Activated CD8-positive, alpha-beta memory T cell treated with anti-CD3 and anti-CD28 coated beads, Interleukin-2, amount 10 ng/mL, durations not matched to agents 7 days and 5 days (primary cell): ENCODE data around the gene IMMP1L. TPM values are rescaled to one million over a fixed set of nuclear protein-coding genes. Genes with fewer than 3 reads are reported as not detected.
"Not testable (repeated sequence)": the region's sequence is repeated elsewhere in the genome, so short reads cannot be mapped to it uniquely, and the experiment has no call there.

Experiments
- ATAC-seq: fragments of 150-1000 bp; cut with Tn5 transposase; one replicate; pipeline ENCODE4 v1.10.0; 2021; ENCODE audit warnings: moderate library complexity
- CTCF ChIA-PET: fragments of 350-600 bp; sonication (Branson Sonifier 250); formaldehyde crosslinking; loops from one replicate; lab custom pipeline; 2021; ENCODE audit warnings: antibody characterized with exemption; lab: Charles Lee
- DNase-seq: peaks from one replicate; pipeline ENCODE4 v3.0.0-alpha.2; 2020
- H3K27ac Mint-ChIP-seq: one replicate; pipeline ENCODE4 v1.8.0; 2021; ENCODE audit warnings: mild to moderate bottlenecking, mixed read lengths
- H3K27me3 Mint-ChIP-seq: one replicate; pipeline ENCODE4 v1.8.0; 2021; ENCODE audit warnings: mixed read lengths
- H3K36me3 Mint-ChIP-seq: one replicate; pipeline ENCODE4 v1.8.0; 2021; ENCODE audit warnings: mild to moderate bottlenecking, mixed read lengths
- H3K4me1 Mint-ChIP-seq: one replicate; pipeline ENCODE4 v1.8.0; 2021; ENCODE audit warnings: mixed read lengths
- H3K4me3 Mint-ChIP-seq: one replicate; pipeline ENCODE4 v1.8.0; 2021; ENCODE audit warnings: mild to moderate bottlenecking, moderate library complexity, mixed read lengths
- H3K9me3 Mint-ChIP-seq: one replicate; pipeline ENCODE4 v1.8.0; 2022; ENCODE audit warnings: low read depth, mixed read lengths
- total RNA-seq, 2 experiments: library from RNA; stranded (reverse); gene quantifications; one replicate each; pipeline ENCODE4 v1.2.3, GENCODE V29; 2021

The IMMP1L gene
- total RNA-seq, 2 experiments from 2014 or later = 15.2 to 19.9 TPM

DNA sequence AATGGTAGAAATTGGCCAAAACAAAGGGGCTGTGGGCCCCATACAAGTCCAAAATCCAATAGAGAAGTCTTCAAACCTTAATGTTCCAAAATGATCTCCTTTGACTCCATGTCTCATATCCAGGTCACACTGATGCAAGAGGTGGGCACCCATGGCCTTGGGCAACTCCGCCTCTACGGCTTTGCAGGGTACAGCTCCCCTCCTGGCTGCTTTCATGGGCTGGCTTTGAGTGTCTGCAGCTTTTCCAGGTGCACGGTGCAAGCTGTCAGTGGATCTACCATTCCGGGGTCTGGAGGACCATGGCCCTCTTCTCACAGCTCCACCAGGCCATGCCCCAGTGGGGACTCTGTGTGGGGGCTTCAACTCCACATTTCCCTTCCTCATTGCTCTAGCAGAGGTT is 15.7 kb downstream of the IMMP1L start:
- H3K27ac Mint-ChIP-seq, ATAC-seq: not testable (repeated sequence)

DNA sequence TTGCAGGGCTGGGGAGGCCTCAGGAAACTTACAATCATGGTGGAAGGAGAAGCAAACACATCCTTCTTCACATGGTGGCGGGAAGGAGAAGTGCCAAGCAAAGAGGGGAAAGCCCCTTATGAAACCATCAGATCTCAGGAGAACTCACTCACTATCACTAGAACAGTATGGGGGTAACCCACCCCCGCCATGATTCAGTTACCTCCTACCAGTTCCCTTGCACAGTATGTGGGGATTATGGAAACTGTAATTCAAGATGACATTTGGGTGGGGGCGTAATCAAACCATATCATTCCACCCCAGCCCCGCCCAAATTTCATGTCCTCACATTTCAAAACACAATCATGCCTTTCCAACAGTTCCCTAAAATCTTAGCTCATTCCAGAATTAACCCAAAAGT is 16.2 kb downstream of the IMMP1L start:
- no peak for ATAC-seq
- no peak for DNase-seq
- H3K4me1 Mint-ChIP-seq = peaks cover 4% of the 10 kb centered on the region

More for the DNA sequence above, 15.7 kb downstream of the IMMP1L start:
- H3K4me1 Mint-ChIP-seq, H3K9me3 Mint-ChIP-seq, H3K27me3 Mint-ChIP-seq, DNase-seq, CTCF ChIA-PET, H3K4me3 Mint-ChIP-seq: not testable (repeated sequence)
- peaks cover 37% of the 10 kb centered on the region for H3K36me3 Mint-ChIP-seq

DNA sequence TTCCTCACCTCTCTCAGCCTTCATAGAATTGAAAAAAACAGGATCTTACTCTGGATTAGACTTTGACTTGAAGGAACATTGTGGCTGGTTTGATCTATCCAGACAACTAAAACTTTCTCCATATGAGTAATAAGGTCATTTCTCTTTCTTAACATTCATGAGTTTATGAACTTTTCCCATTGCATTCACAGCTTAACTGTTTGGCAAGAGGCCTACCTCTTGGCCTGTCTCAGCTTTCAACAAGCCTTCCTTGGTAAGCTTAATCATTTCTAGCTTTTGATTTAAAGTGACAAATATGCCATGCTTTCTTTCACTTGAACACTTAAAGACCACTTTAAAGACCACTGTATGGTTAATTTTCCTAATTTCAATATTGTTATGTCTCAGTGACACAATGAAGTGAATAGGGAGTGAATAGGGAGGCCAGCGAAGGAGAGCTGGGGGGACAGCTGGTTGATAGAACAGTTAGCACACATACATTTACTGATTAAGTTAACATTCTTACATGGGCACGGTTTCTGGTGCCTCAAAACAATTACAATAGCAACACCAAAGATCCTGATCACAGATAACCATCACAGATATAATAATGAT is 17.0 kb downstream of the IMMP1L start:
- H3K4me3 Mint-ChIP-seq = no peak overlapping the region
- peaks cover 39% of the 10 kb centered on the region for H3K36me3 Mint-ChIP-seq
- no peaks in the 10 kb centered on the region for H3K27me3 Mint-ChIP-seq
- DNase-seq = no peak
- CTCF ChIA-PET = no interaction called here
- ATAC-seq = no peak
- peaks cover 5% of the 10 kb centered on the region for H3K9me3 Mint-ChIP-seq
- no peak overlapping the region for H3K27ac Mint-ChIP-seq
- peaks cover 4% of the 10 kb centered on the region for H3K4me1 Mint-ChIP-seq

More for the DNA sequence above, 16.2 kb downstream of the IMMP1L start:
- Mint-ChIP-seq H3K9me3 (peaks cover 5% of the 10 kb centered on the region), H3K4me3 (no peak overlapping the region), H3K36me3 (peaks cover 37% of the 10 kb centered on the region), H3K27ac (no peak overlapping the region), H3K27me3 (no peaks in the 10 kb centered on the region)
- CTCF ChIA-PET = no interaction called here

DNA sequence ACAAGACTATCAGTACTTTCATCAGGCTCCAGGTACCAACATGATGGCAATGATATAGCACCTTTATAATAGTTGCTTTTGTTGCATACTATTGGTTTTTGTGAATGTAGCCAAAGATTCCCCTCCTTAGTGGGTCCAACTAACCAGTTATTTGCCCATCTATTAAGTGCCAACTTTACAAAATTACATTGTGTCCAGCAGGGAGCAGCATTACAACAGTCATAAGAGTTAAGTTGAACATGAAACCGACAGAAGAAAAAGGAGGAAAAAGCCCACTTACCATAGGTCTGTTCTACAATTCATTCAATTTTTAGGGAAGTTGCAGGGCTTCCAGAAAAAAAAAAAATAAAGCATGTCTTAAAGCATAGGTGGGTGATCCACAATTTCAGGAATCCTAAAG is 21.6 kb downstream of the IMMP1L start:
- Mint-ChIP-seq H3K27ac (no peak overlapping the region), H3K27me3 (no peaks in the 10 kb centered on the region), H3K4me1 (peaks cover 4% of the 10 kb centered on the region), H3K9me3 (no peaks in the 10 kb centered on the region), H3K4me3 (no peak overlapping the region), H3K36me3 (peaks cover 8% of the 10 kb centered on the region)
- CTCF ChIA-PET = no interaction called here
- no peak for DNase-seq
- ATAC-seq = no peak

DNA sequence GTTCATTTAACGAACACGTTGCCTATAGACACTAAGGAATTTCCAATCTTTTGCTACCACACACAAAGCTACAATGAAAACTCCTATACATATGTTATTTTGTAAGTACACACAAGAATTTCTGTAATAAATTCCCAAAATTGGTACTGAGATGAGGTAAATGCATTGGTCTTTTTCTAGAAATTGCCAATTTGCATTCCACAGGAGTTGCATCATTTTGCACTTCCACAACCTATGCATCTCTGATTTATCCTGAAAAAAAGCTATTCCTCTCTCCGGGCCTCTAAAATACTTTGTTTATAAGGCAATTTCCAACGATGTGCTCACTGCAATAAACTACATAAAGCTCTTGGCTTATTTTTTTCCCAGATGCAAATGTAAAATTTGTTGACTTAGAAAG is 24.9 kb downstream of the IMMP1L start:
- H3K4me3 Mint-ChIP-seq = no peak overlapping the region
- H3K27ac Mint-ChIP-seq = no peak overlapping the region
- H3K27me3 Mint-ChIP-seq = no peaks in the 10 kb centered on the region
- peaks cover 4% of the 10 kb centered on the region for H3K36me3 Mint-ChIP-seq
- H3K4me1 Mint-ChIP-seq = no peaks in the 10 kb centered on the region
- ATAC-seq = no peak
- DNase-seq = no peak
- no peaks in the 10 kb centered on the region for H3K9me3 Mint-ChIP-seq
- CTCF ChIA-PET = no interaction called here

DNA sequence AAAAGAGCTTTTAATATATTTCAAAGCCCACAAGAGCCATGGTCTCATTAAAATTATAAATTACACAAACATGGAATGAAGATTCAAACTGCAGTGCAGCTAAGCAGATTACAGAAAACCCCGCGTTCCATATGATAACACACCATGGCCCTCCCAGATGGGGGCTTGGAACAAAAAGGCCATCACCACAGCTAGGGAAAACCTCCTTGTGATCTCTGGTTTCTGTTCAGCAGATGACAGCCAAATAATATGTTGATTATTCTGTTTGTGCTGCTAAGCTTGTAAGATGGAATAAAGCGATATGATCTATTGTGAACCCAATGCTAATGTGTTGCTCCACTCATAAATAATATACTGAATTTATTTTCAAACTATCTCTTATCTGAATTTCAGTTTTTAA is 28.5 kb downstream of the IMMP1L start:
- H3K36me3 Mint-ChIP-seq = no peaks in the 10 kb centered on the region
- no peak for DNase-seq
- H3K4me3 Mint-ChIP-seq = no peak overlapping the region
- CTCF ChIA-PET = interaction anchor here (0.6 kb wide), 1 partner anchor 479 kb away, joined by 3 read pairs; no protein-coding TSS in a partner anchor
- no peak overlapping the region for H3K27ac Mint-ChIP-seq
- H3K9me3 Mint-ChIP-seq = no peaks in the 10 kb centered on the region
- no peaks in the 10 kb centered on the region for H3K27me3 Mint-ChIP-seq
- no peak for ATAC-seq
- no peaks in the 10 kb centered on the region for H3K4me1 Mint-ChIP-seq

DNA sequence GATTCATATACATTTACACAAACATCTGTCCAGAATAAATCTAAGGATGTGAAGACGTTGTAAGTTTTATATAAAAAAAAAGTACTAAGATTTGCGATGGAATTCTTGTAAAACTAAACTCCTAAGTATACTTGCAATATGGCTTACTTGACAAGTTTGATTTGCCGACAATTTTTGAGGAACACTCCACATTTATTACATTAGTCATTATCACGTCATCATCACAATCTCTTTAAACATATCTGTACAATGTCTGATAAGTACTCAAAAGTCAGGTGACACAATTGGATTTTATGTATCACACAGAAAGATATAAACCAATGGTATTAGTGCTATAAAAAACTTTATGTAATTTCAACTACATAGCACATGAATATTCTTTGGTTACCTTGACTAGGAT is 30.4 kb downstream of the IMMP1L start:
- CTCF ChIA-PET = no interaction called here

DNA sequence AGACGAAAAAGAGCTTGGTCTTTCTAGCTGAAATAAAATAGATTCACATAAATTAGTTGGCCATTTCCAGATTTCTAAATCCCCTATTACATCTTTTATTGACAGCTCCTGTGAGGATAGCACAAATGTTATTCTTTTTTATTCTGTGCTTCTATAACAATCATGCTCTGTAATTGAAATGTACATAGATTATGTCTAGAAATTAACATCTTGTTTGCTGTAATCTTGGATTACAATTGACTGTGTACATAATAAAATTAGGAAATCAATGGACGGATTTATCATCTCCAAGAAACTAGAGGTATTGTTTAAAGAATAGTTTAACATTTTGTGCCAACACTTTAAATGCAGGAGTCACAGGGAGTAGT is 31.2 kb downstream of the IMMP1L start:
- Mint-ChIP-seq H3K4me3 (no peak overlapping the region), H3K4me1 (no peaks in the 10 kb centered on the region), H3K36me3 (peaks cover 5% of the 10 kb centered on the region), H3K27me3 (no peaks in the 10 kb centered on the region), H3K27ac (no peak overlapping the region), H3K9me3 (no peaks in the 10 kb centered on the region)
- ATAC-seq = no peak
- DNase-seq = no peak
- CTCF ChIA-PET = no interaction called here

More for the DNA sequence above, 30.4 kb downstream of the IMMP1L start:
- ATAC-seq = no peak
- no peaks in the 10 kb centered on the region for H3K27me3 Mint-ChIP-seq
- no peak overlapping the region for H3K4me3 Mint-ChIP-seq
- no peaks in the 10 kb centered on the region for H3K4me1 Mint-ChIP-seq
- no peak overlapping the region for H3K27ac Mint-ChIP-seq
- no peak for DNase-seq
- no peaks in the 10 kb centered on the region for H3K9me3 Mint-ChIP-seq
- H3K36me3 Mint-ChIP-seq = peaks cover 1% of the 10 kb centered on the region

DNA sequence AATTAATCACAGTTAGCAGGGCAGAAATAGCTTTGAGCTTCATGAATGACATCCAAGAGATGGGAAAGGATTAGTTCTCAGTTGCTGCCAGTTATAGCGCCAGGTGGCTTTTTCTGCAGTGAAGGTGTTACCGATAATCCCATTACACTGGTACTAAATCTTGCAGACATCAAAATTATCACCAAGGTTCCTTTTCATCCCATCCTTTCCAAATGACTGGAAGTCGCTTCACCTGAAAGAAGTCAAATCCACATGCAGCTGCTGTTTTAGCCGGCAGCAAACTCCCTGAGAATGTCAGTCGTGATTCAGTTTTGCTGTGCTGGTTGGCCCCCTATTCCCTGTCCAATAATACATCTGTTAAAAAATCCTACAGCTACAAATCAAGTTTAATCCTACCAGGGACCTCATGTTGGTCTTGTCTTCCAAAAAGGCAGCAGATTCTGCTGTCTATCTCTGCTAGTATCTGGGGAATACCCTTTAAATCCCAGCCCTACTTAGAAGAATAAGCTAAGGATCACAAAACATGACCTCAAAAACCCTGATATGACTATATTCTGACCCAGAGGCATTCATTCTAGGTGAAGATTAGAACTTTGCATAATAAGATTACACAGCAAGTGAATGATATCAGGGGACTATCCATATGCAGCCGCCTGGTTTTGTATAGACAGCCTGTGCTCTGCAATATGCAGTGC is 31.7 kb downstream of the IMMP1L start:
- Mint-ChIP-seq H3K36me3 (peaks cover 5% of the 10 kb centered on the region), H3K27me3 (no peaks in the 10 kb centered on the region), H3K27ac (no peak overlapping the region), H3K4me3 (no peak overlapping the region), H3K9me3 (no peaks in the 10 kb centered on the region), H3K4me1 (no peaks in the 10 kb centered on the region)
- CTCF ChIA-PET = no interaction called here
- no peak for ATAC-seq
- DNase-seq = no peak

DNA sequence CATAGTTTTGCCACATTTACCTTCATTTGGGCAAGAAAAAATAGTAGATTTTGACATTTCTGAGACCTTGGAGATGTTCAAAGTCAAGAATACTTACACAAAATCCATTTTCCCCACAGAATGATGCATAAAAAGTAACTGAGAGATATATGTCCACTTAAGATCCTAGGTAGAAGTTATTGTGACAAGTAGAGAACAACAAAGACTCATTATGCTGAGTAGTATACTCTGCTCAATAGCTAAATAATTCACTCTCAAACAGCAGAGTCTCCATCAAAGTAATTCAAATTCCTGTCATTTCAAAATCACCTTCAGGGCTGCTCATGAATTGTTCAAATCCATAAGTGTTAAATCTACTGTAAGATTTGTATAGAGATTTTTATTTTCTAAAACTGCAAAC is 35.3 kb downstream of the IMMP1L start:
- Mint-ChIP-seq H3K27me3 (no peaks in the 10 kb centered on the region), H3K4me3 (no peak overlapping the region), H3K4me1 (no peaks in the 10 kb centered on the region), H3K27ac (no peak overlapping the region), H3K36me3 (peaks cover 8% of the 10 kb centered on the region), H3K9me3 (no peaks in the 10 kb centered on the region)
- DNase-seq = no peak
- CTCF ChIA-PET = no interaction called here
- no peak for ATAC-seq

DNA sequence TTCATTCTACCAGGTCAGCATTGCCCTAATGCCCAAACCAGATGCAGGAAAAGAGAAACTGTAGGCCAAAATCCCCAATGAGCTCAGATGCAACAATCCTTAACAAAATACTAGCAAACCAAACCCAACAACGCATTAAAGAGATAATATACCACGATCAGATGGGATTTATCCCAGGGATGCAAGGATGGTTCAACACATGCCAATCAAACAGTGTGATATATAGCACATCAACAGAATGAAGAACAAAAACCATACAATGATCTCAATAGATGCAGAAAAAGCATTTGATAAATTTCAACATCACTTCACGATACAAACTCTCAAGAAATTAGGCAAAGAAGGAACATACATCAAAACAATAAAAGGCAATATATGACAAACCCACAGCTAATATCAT is 45.0 kb downstream of the IMMP1L start:
- CTCF ChIA-PET = no interaction called here
- Mint-ChIP-seq H3K4me3 (no peak overlapping the region), H3K9me3 (peaks cover 9% of the 10 kb centered on the region), H3K27ac (no peak overlapping the region), H3K36me3 (peaks cover 30% of the 10 kb centered on the region), H3K27me3 (no peaks in the 10 kb centered on the region), H3K4me1 (no peaks in the 10 kb centered on the region)
- ATAC-seq (no peak), DNase-seq (no peak)

DNA sequence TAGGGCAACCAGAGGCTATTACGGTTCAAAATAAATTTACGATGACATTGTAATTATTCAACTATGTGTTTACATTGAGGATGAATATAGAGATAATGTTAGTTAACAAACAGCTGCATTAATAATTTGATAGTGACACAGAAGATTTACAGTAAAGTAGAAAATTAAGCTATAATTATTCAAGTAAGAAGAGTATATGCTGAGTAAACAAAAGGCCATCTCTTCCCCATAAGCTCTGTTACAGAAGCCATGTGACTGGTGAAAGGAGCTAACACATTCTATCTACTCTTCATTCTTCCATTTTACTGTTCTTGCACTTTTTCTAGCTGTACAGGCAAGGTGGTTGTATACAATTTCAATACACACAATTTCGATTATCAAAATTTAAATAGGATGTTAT is 54.2 kb downstream of the IMMP1L start:
- Mint-ChIP-seq H3K9me3 (no peaks in the 10 kb centered on the region), H3K4me1 (no peaks in the 10 kb centered on the region), H3K4me3 (no peak overlapping the region), H3K36me3 (peaks cover 18% of the 10 kb centered on the region), H3K27ac (no peak overlapping the region), H3K27me3 (no peaks in the 10 kb centered on the region)
- CTCF ChIA-PET = no interaction called here
- DNase-seq = no peak
- no peak for ATAC-seq

DNA sequence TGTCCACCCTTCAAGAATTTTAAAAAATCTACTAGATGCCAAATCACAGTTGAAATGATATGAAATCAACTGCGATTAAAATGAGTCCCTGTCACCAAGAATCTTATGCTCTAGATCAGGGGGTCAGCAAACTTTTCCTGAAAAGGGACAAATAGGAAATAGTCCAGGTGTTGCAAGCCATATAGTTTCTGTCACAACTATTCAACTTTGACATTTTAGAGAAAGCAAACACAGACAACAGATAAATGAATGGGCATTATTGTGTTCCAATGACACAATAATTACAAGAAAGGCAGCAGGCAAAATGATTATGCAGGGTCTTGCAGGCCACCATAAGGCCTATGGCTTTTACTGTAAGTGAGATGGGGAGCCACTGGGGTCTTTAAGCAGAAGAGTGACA is 58.6 kb downstream of the IMMP1L start:
- no peaks in the 10 kb centered on the region for H3K27me3 Mint-ChIP-seq
- no peak overlapping the region for H3K27ac Mint-ChIP-seq
- H3K36me3 Mint-ChIP-seq = peaks cover 36% of the 10 kb centered on the region
- CTCF ChIA-PET = no interaction called here
- H3K9me3 Mint-ChIP-seq = no peaks in the 10 kb centered on the region
- DNase-seq (no peak), ATAC-seq (no peak)
- no peak overlapping the region for H3K4me3 Mint-ChIP-seq
- H3K4me1 Mint-ChIP-seq = no peaks in the 10 kb centered on the region

DNA sequence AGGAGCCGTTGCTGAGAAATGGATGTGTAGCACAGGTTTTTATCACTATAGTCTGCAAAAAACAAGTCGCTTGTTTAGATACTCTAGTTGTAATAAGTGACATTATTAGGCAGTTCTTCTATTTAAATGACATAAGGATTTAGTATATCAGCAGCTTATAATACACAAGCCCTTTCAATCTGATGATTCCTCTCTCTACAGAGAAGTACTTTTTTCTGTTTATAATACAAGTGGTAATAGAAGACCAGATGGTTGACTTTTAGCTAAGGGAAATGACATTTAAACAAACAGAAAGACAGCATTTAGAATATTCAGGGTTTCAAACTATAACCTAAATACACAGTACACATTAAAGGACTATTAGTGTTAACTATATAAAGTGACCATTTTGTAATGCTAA is 60.4 kb downstream of the IMMP1L start:
- ATAC-seq (no peak), DNase-seq (no peak)
- H3K36me3 Mint-ChIP-seq = peaks cover 32% of the 10 kb centered on the region
- H3K27ac Mint-ChIP-seq = no peak overlapping the region
- H3K9me3 Mint-ChIP-seq = no peaks in the 10 kb centered on the region
- no peak overlapping the region for H3K4me3 Mint-ChIP-seq
- CTCF ChIA-PET = no interaction called here
- no peaks in the 10 kb centered on the region for H3K4me1 Mint-ChIP-seq
- no peaks in the 10 kb centered on the region for H3K27me3 Mint-ChIP-seq
